ENCODE results near the gene IL36A. TPM values are rescaled to one million over a fixed set of nuclear protein-coding genes. Genes with fewer than 3 reads are reported as not detected.

IL36A gene
- polyA plus RNA-seq, 1 of the 3 experiments (the other 2 are of a cell fraction) = not detected

DNA sequence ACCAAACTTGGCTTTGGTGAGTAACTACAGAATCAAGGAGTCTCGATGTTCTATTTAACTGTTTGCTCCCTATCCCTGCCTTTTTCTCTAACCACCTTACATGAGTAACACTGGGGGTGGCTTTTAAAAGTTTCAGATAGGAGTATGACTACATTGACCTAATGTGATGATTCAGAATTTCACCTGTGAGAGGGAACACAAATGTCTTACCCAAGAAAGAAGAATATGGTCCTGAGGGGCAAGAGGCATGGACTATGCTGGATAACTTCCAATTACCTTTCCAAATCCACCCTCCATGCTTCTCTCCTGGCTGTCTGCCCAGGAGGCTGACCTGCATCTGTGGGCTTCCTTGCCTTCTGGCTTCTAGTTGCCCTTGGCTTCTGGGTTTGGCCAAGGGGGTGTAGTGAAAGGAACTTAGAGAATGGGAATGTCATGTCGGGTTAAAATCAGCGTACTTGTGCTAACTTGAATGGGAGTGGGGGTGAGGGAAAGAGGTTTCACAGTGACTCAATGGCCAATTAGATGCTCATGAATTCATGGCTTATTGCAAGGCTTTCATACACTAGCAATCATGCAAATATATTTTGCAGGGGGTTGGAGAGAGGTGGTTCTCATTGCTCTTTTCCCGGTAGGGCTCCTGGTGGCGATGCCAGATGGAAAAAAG lies 32.7 kb upstream of the IL36A start:
- Histone ChIP-seq H3K4me3 (ENCODE audit: low read depth in 2 of 2, low read length in 1 of 2) (no peak overlapping the region), H3K4me1 (ENCODE audit: control insufficient read depth in 1 of 2, insufficient read depth in 2 of 2, low read depth in 1 of 2, low read length in 1 of 2) (no peaks in the 10 kb centered on the region), H2AFZ (ENCODE audit: low read depth) (no peak overlapping the region), H3F3A (replicated peaks; ENCODE audit: insufficient read depth) (no peaks in the 10 kb centered on the region), H3K9me2 (no peaks in the 10 kb centered on the region), H3K27ac (ENCODE audit: low read depth in 2 of 2, low read length in 1 of 2) (no peak overlapping the region), H3K4me2 (no peak overlapping the region), H3K9me3 (no peaks in the 10 kb centered on the region), H4K20me1 (ENCODE audit: insufficient read depth) (no peaks in the 10 kb centered on the region), H3K27me3 (ENCODE audit: insufficient read depth) (no peaks in the 10 kb centered on the region; the same call in 1 of the 2 replicates), H3K79me2 (ENCODE audit: insufficient read depth) (no peaks in the 10 kb centered on the region), H3K36me3 (replicated peaks in 1 of 2; ENCODE audit: control insufficient read depth in 1 of 2, insufficient read depth in 2 of 2, low read length in 1 of 2) (no peaks in the 10 kb centered on the region), H3K9ac (no peak overlapping the region)
- TF ChIP-seq FOXJ3 (CRISPR knock-in tag; IDR thresholded peaks at IDR 0.05) (no peak), IRF3 (IDR thresholded peaks at IDR 0.05; ENCODE audit: low read depth, low read length) (no peak), POLR2AphosphoS5 (IDR thresholded peaks at IDR 0.05; ENCODE audit: low read depth, low read length) (no peak), SIN3A (IDR thresholded peaks at IDR 0.05; ENCODE audit: borderline replicate concordance, low read depth, low read length) (no peak), GATA2 (CRISPR knock-in tag; IDR thresholded peaks at IDR 0.05) (no peak), EZH2phosphoT487 (IDR thresholded peaks at IDR 0.05; ENCODE audit: borderline replicate concordance, low read depth) (no peak), GABPA (IDR thresholded peaks at IDR 0.05; ENCODE audit: low read depth) (no peak)
- POLR2A ChIA-PET = no interaction called here
- DNase-seq = no peak
- WGBS (ENCODE audit: low lambda C conversion rate) = 17% methylated on average over 5 of the region's 5 CpGs
- CTCF ChIA-PET = interaction anchor here (0.6 kb wide), 1 partner anchor 65 kb away, joined by 3 read pairs; no protein-coding TSS in a partner anchor

DNA sequence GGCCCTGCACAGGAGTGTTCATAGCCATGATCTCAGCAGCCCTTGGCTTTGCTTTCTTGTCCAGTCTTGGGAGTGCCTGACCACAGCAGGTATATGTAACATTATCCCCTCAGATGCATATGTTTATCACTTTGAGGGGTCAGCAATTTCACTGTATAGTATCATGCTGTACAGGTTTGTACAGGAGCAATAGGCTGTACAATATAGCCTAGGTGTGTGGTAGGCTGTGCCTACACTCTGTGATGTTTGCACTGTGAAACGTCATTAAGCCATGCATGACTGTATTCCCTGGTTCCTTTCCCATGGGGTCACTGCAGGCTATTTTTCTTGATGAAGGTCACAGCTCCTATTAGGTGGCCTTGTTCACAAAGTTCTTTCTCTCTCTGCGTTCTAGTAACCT lies 32.1 kb upstream of the IL36A start:
- Histone ChIP-seq H4K20me1 (ENCODE audit: insufficient read depth) (no peaks in the 10 kb centered on the region), H3K27me3 (ENCODE audit: insufficient read depth) (no peaks in the 10 kb centered on the region; the same call in 1 of the 2 replicates), H3K4me1 (ENCODE audit: control insufficient read depth in 1 of 2, insufficient read depth in 2 of 2, low read depth in 1 of 2, low read length in 1 of 2) (no peaks in the 10 kb centered on the region), H3K36me3 (replicated peaks in 1 of 2; ENCODE audit: control insufficient read depth in 1 of 2, insufficient read depth in 2 of 2, low read length in 1 of 2) (no peaks in the 10 kb centered on the region), H3K4me2 (no peak overlapping the region), H3K79me2 (ENCODE audit: insufficient read depth) (no peaks in the 10 kb centered on the region), H3K4me3 (ENCODE audit: low read depth in 2 of 2, low read length in 1 of 2) (no peak overlapping the region), H3K9ac (no peak overlapping the region), H3K27ac (ENCODE audit: low read depth in 2 of 2, low read length in 1 of 2) (no peak overlapping the region), H2AFZ (ENCODE audit: low read depth) (no peak overlapping the region), H3K9me3 (no peaks in the 10 kb centered on the region), H3F3A (replicated peaks; ENCODE audit: insufficient read depth) (no peaks in the 10 kb centered on the region), H3K9me2 (no peaks in the 10 kb centered on the region)
- TF ChIP-seq YY1 (IDR thresholded peaks at IDR 0.05; ENCODE audit: low read depth) = no peak
- no peak for TF ChIP-seq MAX (IDR thresholded peaks at IDR 0.05; ENCODE audit: low read depth)
- CTCF ChIA-PET = no interaction called here
- POLR2A ChIA-PET = no interaction called here
- DNase-seq = no peak
- 0% methylated on average over 2 of the region's 2 CpGs for WGBS (ENCODE audit: low lambda C conversion rate)

- Histone ChIP-seq H3K27me3 (ENCODE audit: insufficient read depth) (peaks cover 8% of the 10 kb centered on the region; the same call in 1 of the 2 replicates), H3K27ac (ENCODE audit: low read depth in 2 of 2, low read length in 1 of 2) (no peak within 1 kb of the TSS), H4K20me1 (ENCODE audit: insufficient read depth) (no peaks in the 10 kb centered on the region), H3F3A (replicated peaks; ENCODE audit: insufficient read depth) (no peaks in the 10 kb centered on the region), H3K9ac (no peak within 1 kb of the TSS), H3K4me3 (ENCODE audit: low read depth in 2 of 2, low read length in 1 of 2) (no peak within 1 kb of the TSS), H3K4me2 (no peak within 1 kb of the TSS), H2AFZ (ENCODE audit: low read depth) (no peak within 1 kb of the TSS), H3K36me3 (replicated peaks in 1 of 2; ENCODE audit: control insufficient read depth in 1 of 2, insufficient read depth in 2 of 2, low read length in 1 of 2) (no peaks in the 10 kb centered on the region), H3K9me2 (no peaks in the 10 kb centered on the region), H3K9me3 (no peaks in the 10 kb centered on the region), H3K79me2 (ENCODE audit: insufficient read depth) (no peaks in the 10 kb centered on the region), H3K4me1 (ENCODE audit: control insufficient read depth in 1 of 2, insufficient read depth in 2 of 2, low read depth in 1 of 2, low read length in 1 of 2) (no peaks in the 10 kb centered on the region)
- CTCF ChIA-PET = interaction anchor here (1.0 to 1.6 kb wide), 3 partner anchors 18 to 159 kb away, joined by 3 to 12 read pairs (median 4); no protein-coding TSS in a partner anchor
- 28% methylated on average over 7 of the region's 7 CpGs for WGBS (ENCODE audit: low lambda C conversion rate)
- DNase-seq = no peak
- POLR2A ChIA-PET = no interaction called here
- TF ChIP-seq TEAD4 (IDR thresholded peaks at IDR 0.05; ENCODE audit: borderline replicate concordance, insufficient read depth) (no peak), MEF2A (IDR thresholded peaks at IDR 0.05; ENCODE audit: borderline replicate concordance, low read depth) (no peak), EP300 (IDR thresholded peaks at IDR 0.05; ENCODE audit: borderline replicate concordance in 1 of 2, low read depth in 1 of 2, low read length in 1 of 2) (no peak), SIN3A (IDR thresholded peaks at IDR 0.05; ENCODE audit: borderline replicate concordance, low read depth, low read length) (no peak), RCOR1 (IDR thresholded peaks at IDR 0.05; ENCODE audit: low read length) (no peak), JUND (IDR thresholded peaks at IDR 0.05) (no peak), EZH2phosphoT487 (IDR thresholded peaks at IDR 0.05; ENCODE audit: borderline replicate concordance, low read depth) (no peak), YY1 (IDR thresholded peaks at IDR 0.05; ENCODE audit: low read depth) (no peak), FOXJ3 (CRISPR knock-in tag; IDR thresholded peaks at IDR 0.05) (no peak), MXI1 (IDR thresholded peaks at IDR 0.05; ENCODE audit: low read depth, low read length) (no peak)
- TF ChIP-seq, protein P1, sequence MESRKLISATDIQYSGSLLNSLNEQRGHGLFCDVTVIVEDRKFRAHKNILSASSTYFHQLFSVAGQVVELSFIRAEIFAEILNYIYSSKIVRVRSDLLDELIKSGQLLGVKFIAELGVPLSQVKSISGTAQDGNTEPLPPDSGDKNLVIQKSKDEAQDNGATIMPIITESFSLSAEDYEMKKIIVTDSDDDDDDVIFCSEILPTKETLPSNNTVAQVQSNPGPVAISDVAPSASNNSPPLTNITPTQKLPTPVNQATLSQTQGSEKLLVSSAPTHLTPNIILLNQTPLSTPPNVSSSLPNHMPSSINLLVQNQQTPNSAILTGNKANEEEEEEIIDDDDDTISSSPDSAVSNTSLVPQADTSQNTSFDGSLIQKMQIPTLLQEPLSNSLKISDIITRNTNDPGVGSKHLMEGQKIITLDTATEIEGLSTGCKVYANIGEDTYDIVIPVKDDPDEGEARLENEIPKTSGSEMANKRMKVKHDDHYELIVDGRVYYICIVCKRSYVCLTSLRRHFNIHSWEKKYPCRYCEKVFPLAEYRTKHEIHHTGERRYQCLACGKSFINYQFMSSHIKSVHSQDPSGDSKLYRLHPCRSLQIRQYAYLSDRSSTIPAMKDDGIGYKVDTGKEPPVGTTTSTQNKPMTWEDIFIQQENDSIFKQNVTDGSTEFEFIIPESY (IDR thresholded peaks at IDR 0.05; ENCODE audit: borderline replicate concordance, low read depth) = no peak
- TF ChIP-seq, protein P2, sequence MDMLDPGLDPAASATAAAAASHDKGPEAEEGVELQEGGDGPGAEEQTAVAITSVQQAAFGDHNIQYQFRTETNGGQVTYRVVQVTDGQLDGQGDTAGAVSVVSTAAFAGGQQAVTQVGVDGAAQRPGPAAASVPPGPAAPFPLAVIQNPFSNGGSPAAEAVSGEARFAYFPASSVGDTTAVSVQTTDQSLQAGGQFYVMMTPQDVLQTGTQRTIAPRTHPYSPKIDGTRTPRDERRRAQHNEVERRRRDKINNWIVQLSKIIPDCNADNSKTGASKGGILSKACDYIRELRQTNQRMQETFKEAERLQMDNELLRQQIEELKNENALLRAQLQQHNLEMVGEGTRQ (IDR thresholded peaks at IDR 0.05; ENCODE audit: borderline replicate concordance, low read depth, low read length) = no peak
These were observed 27.7 kb upstream of the IL36A start, which contains the start of gene IL36G for GRCh38 chr2:112977559-112978056. Gene IL36G, plus strand, starts transcription at chr2:112978006. Its CDS starts 633 bp downstream, at chr2:112978639.
